GM18507 (cell line): ENCODE measurements around the gene ARMC9.
"Not testable (repeated sequence)": the region's sequence is repeated elsewhere in the genome, so short reads cannot be mapped to it uniquely, and the experiment has no call there.

Source experiments
- DNase-seq: peaks from one replicate; pipeline ENCODE4 v3.0.0; 2011; ENCODE audit warnings: low read depth; ENCODE audit not compliant: insufficient read length; ENCODE audit errors: extremely low spot score
- FAIRE-seq: peaks from 2 replicates; lab custom pipeline; 2011; peaks lifted over from hg19 to GRCh38; lab: Jason Lieb, UNC

The ARMC9 gene

DNA sequence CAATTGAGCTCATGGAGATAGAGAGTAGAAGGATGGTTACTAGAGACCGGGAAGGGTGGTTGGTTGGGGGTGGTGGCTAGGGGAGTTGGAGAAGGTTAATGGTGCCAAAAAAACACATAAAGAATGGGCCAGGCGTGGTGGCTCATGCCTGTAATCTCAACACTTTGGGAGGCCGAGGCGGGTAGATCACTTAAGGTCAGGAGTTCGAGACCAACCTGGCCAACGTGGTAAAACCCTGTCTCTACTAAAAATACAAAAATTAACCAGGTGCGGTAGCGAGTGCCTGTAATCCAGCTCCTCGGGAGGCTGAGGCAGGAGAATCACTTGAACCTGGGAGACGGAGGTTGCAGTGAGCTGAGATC, 150.9 kb downstream of the ARMC9 start:
- not testable (repeated sequence) for DNase-seq, FAIRE-seq

DNA sequence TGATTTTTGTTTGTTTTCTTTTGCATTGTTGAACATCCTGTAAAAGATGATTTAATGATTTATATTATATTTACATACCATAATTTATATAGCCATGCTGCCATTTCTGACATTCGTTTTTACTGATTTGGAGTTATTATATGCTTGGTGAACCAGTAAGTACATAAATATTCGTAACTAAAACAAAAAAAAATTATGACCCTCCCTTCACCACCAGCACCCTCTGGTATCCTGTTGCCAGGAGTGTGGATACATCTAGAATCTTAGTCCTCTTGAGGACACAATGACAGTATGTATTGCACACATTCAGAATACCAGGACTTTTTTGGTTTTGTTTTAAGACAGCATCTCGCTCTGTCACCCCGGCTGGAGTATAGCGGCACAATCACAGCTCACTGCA, 153.2 kb downstream of the ARMC9 start:
- FAIRE-seq: no peak
- no peak for DNase-seq

DNA sequence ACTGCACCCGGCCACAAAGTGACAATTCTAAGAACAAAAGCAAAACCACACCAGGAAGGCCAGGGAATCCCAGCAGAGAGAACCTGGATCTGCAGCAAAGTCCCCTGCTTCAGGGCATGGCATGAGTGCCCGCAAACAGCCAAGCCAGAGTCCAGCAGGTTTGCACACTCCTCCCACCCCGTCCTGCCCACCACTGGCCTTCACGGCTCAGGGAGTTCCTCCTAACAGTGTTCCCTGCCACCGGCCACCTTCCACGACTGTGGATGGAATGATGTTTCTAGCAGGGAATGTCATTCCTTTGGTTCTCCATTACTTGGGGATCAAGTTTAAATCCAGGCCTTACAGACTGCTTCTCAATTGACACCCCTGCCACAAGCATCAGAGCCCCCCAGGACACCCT, 155.0 kb downstream of the ARMC9 start:
- no peak for FAIRE-seq
- no peak for DNase-seq

GRCh38 chr2:231355508-231356465, 157.4 kb downstream of the ARMC9 start:
- DNase-seq (no peak), FAIRE-seq (no peak)

GRCh38 chr2:231356466-231356844, 158.0 kb downstream of the ARMC9 start:
- DNase-seq (no peak), FAIRE-seq (no peak)

- FAIRE-seq (no peak), DNase-seq (no peak)
These were observed 158.6 kb downstream of the ARMC9 start for GRCh38 chr2:231357048-231357447.

DNA sequence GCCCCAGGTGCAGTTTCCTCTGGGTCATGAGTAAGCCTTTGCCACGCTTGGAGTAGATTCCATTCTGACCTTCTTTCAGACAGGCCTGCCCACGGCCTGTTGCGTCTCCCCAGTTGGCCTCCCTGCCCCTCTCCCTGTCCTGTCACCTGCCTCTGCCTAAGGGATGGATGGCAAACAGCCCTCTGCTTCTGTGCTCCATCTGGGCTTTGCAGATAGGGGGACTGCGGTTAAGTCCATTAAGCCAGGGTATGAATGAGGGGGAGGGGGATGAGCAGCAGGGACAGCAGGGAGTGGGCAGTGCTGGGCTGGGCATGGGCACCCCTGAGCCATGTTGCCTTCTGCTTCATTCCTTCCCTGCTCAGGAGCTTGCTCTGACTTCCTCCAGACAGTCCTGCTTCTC, 159.5 kb downstream of the ARMC9 start:
- FAIRE-seq (no peak), DNase-seq (no peak)

- DNase-seq: no peak
- FAIRE-seq: no peak
These were observed 161.0 kb downstream of the ARMC9 start for GRCh38 chr2:231359441-231359840.

DNA sequence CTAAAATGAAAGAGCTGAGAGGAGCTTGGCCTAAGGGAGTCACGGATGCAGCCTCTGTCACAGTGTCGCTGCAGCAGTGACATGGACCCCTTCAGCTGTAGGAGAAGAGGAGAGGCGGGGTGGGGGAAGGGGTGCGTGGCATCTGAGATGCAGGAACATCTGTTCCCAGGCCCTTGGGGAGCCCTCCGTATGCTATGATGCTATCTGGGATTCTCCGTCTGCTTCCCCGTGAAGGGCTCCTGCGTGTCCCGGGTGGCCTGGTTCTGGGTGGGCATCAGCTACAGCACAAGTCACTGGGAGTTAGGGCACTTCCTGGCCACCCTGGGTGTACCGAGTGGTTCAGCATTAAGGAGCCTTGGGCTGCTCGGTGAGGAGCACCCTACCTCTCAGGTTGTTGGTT, 161.5 kb downstream of the ARMC9 start:
- DNase-seq (no peak), FAIRE-seq (no peak)

GRCh38 chr2:231360401-231360800, 162.0 kb downstream of the ARMC9 start:
- DNase-seq: no peak
- FAIRE-seq: no peak

DNA sequence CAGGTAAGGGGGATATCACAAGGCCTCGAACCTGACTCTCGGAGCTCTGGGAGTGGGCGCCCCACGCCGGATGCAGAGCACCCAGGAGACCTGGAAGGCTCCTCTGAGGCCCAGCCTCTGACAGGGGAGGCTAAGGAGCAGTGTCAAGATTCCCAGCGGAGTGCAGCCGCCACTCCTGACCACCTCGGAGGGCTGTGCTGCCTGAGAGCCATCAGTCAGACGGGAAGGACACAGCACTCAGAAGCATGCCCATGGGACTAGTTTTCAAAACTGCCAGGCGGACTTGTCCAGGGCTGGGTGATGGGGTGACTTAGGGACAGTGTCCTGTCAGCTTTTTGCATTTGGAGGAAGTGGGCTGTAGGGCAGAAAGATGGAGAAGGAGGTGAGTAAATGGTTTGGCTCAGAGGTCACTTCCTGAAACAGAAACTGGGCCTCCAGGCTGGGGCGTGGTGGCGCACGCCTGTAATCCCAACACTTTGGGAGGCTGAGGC, 162.5 kb downstream of the ARMC9 start:
- FAIRE-seq: no peak
- no peak for DNase-seq

DNA sequence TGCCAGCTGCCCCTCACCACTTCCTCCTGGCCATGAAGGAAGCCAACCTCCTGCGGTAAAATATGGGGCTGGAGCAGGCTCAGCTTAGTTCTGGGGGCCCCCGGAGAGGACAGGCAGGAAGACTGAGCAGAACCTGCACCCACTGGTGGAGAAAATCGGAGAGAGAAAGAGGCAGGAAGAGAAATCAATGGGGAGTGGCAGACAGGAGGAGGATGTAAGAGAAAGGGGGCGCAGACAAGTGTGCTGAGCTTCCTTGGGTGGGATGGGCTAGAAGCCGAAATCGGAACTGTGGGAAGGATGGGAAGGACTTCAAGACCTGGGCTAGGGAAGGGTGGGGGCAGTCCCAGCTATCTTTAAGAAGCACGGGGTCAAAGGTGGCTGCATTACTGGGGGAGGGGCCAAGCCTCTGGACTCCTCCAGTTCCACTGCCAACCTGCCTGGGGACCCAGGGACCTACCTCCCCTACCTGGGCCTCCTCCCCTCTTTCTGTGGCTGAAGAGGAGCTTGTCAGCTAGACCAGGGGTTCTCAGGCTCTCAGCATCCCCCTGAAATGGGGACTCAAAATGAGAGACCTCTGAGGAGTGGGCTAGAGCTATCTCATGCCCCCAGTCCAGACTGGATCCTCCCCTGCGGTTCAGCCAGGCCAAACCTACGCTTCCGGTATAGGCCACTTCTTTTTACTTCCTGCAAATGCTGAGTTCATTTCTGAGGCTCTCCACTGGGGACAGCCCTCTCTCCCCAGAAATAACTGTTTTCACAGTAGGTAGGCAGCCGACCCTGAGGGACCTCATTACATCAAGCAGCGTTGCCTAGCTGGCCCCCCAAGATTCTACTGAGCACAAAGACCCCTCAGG, 163.5 kb downstream of the ARMC9 start:
- DNase-seq (peak; percentile 73), FAIRE-seq (peak; percentile 96)

- DNase-seq (no peak), FAIRE-seq (no peak)
These were observed 164.2 kb downstream of the ARMC9 start for GRCh38 chr2:231362555-231363184.

GRCh38 chr2:231364061-231364460, 165.6 kb downstream of the ARMC9 start:
- no peak for DNase-seq
- FAIRE-seq: no peak

DNA sequence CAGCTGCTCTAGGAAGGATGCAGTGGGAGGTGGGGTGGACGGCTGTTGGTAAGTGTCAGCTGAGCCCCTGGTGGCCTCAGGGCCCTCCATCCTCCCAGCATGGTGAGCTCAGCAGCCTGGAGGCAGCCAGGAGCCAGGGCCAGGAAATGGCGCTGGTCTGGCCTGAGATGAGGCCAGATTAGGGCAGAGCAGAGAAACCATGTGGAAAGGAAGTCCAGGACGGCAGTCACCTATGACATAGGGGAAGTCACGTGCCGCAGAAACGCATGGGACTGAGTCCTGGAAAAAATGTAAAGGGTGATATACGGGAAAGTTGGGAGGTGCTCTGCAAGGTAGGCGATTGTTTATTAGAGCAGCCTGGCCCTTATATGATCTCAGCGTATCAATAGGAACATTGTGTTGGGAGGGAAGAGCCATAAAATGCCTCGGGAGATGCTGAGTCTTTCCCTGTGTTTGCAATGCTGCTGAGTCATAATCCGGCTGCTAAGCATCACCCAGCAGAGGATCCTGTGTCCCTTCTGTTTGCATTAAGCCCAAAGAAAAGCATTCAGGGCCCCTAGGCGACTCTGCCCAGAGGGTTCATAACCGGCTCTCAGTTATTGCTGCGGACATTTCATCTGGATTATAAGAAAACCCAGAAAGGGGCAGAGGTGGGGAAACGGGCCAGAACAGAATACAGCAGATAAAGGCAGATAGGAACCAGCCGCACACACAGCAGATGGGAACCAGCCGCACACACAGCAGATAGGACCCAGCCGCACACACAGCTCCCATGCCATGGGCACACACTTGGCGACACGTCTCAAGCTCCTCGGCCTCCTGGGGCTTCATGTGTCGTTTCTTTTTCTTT, 166.8 kb downstream of the ARMC9 start:
- no peak for DNase-seq
- FAIRE-seq: no peak

DNA sequence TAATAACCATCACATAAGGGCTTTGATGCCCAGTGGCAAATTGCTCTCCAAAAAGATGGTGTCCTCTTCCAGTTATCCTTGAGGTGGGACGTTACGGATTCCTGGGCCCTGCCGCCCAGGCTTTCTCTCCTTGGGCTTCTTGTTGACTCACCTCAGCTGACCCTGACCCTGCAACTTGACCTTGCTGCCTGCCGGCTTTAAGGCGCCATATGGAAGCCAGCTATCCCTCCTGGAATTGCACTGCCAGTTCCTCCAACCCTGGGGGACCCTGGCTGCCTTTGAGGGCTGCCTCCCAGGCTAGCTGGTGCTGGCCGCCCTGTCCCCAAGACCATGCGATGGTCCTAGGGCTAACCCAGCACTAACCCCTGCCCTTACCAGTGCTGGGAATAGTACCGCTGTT, 168.7 kb downstream of the ARMC9 start:
- DNase-seq (no peak), FAIRE-seq (no peak)

GRCh38 chr2:231369580-231370428, 171.4 kb downstream of the ARMC9 start:
- no peak for DNase-seq
- no peak for FAIRE-seq

DNA sequence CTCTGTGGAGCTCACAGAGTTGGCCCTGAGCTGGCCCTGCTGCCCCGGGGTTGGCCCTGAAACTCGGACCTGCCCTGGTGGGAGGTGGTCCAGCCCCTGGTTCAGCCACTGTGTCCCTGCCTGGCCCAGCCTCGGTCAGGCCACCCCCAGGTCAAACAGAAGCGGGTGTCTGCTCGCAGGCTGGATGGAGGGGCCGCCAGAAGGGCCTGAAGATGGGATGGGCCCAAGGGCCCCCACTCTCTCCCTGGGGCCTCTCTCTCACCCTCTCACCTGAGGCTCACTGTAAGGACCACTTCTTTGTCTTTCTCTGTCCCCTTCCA, 172.0 kb downstream of the ARMC9 start:
- FAIRE-seq (no peak), DNase-seq (no peak)
